SK-N-MC (cell line): ENCODE results near the gene DST.

Experiments used
- EZH2 ChIP-seq: fragments of 200-600 bp; sonication (generic); IDR thresholded peaks from one replicate; pipeline ENCODE4 v1.6.1; 2017; ENCODE audit warnings: antibody characterized with exemption
- FOXP2 ChIP-seq: optimal IDR thresholded peaks from 2 replicates; pipeline ENCODE3; 2011; ENCODE audit warnings: mild to moderate bottlenecking, moderate library complexity; ENCODE audit not compliant: insufficient read depth; ENCODE audit errors: extremely low read length, control extremely low read depth
- POLR2AphosphoS5 ChIP-seq: IDR thresholded peaks from 2 replicates; pipeline ENCODE4 v1.6.1; 2012; ENCODE audit warnings: mild to moderate bottlenecking, low read depth, low read length, borderline replicate concordance

DNA sequence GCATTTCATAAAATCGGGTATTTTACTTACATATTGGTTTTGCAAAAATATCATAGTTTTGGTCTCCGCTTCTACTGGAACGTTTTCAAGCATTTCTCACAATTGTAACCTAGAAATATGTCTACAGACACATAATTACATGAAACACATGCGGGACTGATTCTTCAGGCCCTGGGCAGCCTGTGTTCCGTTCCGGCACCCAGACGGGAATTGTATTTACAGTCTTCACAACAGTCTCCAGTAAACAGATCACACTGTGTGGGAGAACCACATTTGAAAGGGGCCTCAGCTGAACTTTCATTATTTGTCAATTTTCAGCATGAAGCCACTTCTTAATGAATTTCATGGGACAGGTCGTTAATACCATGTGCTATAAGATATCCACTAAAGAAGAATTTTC lies 196.9 kb downstream of the DST start:
- TF ChIP-seq EZH2: no peak
- TF ChIP-seq FOXP2: no peak
- no peak for TF ChIP-seq POLR2AphosphoS5
